GM18867 (cell line): ENCODE data around the gene GNB1.

ENCODE experiments used
- ATAC-seq: cut with Tn5 transposase; IDR thresholded peaks from one replicate; pipeline ENCODE4 v1.9.1; 2021; ENCODE audit warnings: mild to moderate bottlenecking, moderate library complexity; ENCODE audit not compliant: unreplicated experiment

The GNB1 gene

GRCh38 chr1:1922956-1923833 lies 32.3 kb upstream of the GNB1 start:
- ATAC-seq = no peak

DNA sequence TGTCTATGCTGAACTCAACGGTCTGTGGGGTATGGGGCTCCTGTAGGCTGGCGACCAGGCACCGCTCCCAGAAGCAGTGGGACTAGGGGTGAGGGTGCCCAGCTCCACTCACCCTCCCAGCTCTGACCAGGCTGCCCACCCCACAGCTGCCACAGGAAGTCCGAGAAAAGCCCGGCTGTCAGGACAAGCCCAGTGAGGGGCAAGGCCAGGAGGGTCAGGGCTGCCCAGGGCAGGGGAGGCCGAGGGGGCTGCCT lies 31.7 kb upstream of the GNB1 start:
- no peak for ATAC-seq

DNA sequence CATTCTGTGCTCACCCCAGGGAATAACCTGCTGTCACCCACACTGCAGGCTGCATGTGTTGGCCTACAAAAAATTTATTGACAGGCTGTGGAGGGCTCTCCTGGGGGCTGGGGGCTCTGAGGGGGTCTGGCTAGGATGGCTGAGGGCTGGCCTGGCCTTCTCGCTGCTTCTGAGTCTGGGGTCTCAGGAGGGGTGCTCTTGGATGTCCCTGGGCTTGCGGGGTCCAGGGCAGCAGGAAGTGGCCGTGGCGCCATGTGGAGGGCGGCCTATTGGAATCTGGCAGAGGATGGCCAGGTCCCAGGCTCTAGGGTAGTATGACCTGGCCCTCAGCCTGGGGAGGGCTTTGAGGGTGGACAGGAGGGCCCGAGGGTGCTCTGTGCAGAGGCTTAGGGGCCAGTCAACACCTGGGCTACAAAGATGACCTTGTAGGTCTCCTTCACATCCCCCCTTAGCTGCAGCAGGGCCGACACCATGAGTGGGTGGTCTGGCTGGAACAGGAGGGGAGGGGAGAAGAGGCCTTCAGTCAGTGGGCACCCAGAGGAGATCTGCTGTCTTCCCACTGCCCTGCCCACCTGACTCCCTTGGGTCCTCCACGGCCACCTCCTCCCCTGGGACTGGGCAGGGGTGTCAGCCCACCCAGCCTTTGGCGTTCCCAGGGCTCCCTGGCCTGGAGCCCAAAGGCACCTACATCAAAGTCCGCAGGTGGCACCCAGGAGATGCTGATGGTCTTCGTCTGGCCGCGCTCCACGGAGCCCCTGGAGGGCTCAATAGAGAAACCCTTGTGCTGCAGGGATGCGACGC lies 31.2 kb upstream of the GNB1 start:
- ATAC-seq = no peak

DNA sequence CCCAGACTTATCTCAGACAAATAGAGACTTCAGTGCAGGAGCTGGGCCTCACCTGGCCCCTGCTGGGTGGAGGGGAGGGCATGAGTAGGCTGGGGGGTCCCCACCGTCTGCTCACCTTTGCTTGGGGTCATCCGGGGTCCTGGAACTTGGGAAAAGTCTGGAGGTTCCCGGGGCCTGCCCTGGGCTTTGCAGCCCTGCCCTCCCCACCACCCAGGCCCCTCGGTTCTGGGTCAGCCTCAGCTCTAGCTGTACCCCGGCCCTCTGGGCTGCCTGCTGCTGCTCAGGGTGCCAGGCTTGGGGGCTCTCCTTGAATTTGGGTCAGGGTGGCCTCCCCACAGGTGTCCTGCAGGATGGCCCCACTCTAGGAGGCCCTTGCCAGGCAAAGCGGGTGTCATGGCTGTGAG lies 30.6 kb upstream of the GNB1 start:
- ATAC-seq = no peak

DNA sequence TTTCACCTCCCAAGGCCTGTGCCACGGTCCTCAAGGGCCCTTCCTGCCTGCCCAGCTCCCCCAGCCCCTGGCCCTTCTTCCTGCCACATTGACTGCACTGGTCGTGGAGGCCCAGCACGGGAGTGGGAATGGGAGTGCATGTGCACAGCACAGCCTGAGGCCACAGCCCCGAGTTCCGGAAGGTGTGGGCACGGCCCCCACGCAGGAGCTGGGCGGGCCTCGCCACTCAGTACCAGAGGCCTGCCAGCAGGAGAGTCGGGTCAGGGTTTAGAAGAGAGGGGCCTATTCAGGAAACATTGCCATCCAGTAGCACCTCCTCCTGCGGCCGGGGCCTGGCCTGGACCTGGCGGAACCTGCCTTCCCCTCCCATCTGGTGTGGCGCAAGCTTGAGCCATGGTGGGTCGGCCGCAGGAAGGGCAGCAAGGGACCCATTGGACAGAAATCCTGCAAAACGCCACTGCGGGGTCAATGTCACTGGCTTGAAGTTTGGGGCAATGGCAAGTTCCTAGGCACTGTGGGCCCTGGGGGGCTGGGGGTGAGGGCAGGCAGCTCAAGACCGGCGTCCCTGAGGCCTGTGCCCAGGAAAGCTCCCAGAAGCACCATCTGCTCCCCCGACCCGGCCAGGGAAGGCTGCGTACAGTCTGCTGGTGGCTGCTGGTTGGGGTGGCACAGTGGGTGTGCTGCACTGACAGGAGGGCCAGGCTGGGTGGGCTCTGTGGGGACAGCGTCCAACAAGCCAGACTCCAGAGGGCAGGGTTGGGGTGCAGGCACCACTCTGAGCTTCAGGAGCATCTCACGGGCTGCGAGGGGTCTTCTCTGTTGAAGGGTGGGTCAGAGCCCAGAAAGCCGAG lies 29.9 kb upstream of the GNB1 start:
- ATAC-seq = no peak

- ATAC-seq = no peak
Measured at GRCh38 chr1:1920057-1920607, 29.2 kb upstream of the GNB1 start.

GRCh38 chr1:1919304-1920056 lies 28.6 kb upstream of the GNB1 start:
- ATAC-seq = peak; percentile 71

DNA sequence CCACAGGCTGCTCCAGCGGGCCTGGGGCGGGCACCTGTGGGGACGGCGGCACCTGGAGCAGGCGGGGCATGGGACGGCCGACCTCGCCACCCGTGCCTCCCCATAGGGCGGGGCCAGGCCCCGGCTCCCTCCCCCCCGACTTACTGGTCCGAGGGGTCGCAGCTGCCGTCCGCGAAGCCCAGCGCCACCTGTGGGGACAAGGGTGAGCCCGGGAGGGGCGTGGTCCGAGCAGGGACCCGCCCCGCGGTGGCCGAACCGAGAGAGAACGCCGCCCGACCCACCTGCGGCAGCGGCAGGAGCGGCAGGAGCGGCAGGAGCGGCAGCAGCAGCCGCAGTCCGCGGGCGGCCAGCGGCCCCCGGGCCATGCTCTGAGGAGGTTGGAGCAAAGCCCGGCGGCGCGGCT lies 28.0 kb upstream of the GNB1 start, which contains the start of gene TMEM52:
Gene TMEM52, minus strand, starts transcription at position 379 of the 403 bp plus-strand sequence. Its CDS starts 14 bp downstream, at position 365.
- peak; percentile 24 for ATAC-seq

DNA sequence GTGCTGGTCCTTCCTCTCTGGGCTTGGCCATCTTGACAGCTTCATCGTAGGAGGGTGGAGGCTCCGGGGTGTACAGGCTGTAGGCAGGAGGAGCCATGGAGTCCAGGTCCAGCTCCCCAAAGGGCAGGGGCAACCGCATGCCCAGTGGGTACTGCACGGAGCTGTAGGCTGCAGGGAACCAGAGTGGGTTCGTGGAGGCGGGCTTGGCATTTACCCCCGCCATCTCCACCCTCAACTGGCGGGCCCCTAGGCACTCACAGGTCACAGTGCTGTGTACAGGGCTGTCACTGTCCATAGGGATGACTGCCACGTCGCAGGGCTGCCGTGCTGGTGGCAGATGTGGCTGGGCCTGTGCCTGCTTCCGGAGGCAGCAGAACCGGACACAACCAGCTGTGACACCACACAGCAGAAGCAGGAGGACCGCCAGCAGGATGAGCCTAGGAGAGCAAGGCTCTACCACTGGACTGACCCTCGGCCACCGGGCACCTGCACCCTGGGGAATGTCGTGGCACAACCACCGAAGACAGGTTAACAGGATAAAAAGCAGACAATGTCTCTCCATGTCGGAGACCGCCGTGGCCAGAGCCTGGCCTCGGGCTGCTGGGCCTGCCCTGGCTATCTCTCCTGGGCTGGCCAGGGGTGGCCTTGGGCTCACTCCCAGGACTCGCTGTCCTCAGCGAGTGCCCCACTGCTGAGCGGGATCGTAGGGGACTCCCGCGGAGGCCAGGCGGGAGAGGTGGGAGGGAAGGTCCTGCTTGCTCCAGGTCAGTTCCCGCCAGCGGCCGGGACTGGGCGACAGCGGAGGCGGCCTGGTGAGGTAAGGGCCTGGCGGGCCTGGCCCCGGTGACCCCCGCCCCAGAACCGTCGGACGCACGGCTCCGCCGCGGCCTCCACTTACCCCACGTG lies 27.4 kb upstream of the GNB1 start:
- ATAC-seq = no peak

DNA sequence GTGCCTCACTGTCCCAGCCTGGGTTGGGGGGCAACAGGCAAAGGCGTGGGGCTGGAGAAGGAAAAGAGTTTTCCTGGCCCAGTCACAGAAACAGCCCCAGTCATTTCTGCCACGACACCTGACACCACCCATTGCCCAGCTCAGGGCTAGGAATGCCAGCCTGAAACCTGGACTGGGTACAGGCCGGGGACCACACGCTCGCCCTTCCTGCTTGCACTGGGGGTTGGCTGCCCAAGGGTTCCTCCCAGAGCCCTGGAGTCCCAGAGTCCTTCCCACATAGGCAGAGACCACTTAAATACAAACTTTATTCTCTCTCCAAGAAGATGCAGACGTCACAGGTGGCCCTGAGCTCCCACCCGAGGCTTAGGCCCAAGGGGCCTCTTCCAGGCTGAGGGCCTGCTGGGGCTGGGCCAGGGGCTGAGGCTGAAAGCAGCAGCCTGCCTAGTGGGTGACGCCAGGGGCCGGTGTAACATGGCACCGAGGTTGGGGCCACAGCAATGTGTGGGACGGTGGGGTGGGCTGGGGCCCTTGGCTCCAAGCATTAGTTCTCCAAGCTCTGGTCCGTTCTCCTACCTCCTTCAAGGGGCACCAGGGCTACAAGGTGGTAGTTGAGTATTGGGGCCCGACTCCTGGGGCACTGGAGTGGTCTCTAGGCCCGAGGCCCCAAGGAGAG lies 26.6 kb upstream of the GNB1 start:
- no peak for ATAC-seq

GRCh38 chr1:1916851-1917251 lies 26.0 kb upstream of the GNB1 start:
- no peak for ATAC-seq

- ATAC-seq = no peak
Measured at GRCh38 chr1:1915911-1916840, 25.3 kb upstream of the GNB1 start.

DNA sequence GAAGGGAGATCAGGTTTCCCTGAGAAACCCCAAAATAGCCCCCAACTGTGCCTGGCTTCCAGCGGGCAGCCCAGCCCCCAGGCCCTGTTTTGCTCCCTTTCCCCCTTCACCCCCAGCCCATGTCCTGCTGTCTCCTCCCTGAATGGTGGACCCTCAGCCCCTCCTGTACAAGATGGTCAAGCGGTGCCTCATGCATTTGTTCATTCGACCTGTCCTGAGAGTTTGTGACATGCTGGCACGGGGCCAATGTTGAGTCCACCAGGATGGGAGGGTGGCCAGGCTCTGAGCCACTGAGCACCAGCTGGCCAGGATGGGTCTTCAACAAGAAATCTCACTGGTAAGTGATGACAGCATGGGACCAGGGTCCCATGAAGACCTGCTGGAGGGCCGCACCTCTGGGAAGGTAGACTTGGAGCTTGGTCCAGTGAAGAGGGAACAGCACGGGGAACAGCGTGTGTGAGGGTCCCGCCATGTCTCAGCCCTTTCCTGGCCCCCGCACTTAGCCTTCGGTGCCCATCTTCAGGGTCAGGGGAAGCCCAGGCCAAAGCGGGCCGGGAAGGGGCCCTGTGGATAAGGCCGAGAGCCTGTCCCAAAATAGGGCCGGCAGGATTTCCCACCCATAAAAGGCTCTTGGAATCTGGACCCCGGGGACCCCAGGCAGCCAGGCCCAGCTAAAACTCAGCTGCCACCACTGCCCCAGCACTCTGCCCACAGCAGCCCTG lies 24.2 kb upstream of the GNB1 start, which contains the start of gene CALML6:
Gene CALML6, plus strand, starts transcription at position 290 of the 722 bp plus-strand sequence. Its CDS starts 21 bp downstream, at position 311.
- no peak for ATAC-seq

DNA sequence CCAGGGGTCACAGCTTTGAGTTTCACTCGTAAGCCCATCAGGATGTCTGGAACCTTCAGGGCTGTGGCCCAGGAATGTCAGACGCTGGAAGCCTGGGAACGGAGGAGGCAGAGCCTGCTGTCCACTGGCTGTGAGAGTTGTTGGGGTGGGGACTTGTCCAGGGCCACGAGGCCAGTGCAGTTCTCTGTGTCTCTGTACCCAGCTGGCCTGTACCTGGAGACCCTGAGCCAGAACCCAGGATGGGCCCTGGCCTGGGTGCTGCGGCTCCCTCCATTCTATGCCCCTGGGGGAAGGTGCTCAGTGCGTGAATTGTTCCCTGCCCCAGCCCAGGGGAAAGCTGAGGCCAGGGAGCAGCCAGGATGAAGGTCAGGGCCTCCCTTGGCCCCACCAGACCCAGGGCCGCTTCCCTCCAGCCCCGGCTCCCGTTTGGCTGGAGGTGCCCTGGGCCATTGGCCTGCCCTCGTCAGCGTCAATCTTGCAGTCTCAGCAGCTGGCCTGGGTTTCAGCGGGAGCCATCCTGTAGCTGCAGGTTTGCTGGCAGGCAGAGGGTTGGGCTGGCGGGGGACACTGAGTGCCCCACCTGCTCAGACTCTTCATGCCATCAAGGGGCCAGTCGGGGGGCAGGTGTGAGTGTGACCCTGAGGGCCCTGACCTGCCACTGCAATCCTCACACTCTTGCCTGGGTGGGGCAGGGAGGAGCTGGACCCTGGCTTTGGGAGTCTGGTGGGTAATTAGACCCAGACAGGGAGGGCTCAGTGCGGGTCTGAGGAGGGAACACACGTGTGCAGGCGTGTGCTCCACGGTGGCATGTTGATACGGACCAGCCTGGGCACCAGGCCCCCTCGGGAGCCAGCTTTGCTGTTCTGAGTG lies 23.4 kb upstream of the GNB1 start:
- no peak for ATAC-seq

- ATAC-seq = no peak
Measured at GRCh38 chr1:1911350-1912041, 20.6 kb upstream of the GNB1 start.
